H9 (cell line): ENCODE data around the gene ATRNL1. TPM values are rescaled to one million over a fixed set of nuclear protein-coding genes. Genes with fewer than 3 reads are reported as not detected.

Experiments used
- DNase-seq: peaks from one replicate; pipeline ENCODE4 v3.0.0-alpha.2; 2017
- H2AFZ ChIP-seq: one replicate; pipeline ENCODE4 v1.6.1; 2013; ENCODE audit warnings: mild to moderate bottlenecking, low read length, control low read depth, moderate library complexity
- H2AK5ac ChIP-seq: 2 replicates; pipeline ENCODE4 v1.6.1; 2013; ENCODE audit warnings: low read length, control low read depth, mixed read lengths; ENCODE audit not compliant: insufficient read length
- H2BK120ac ChIP-seq: one replicate; pipeline ENCODE4 v1.6.1; 2013; ENCODE audit warnings: low read depth, mild to moderate bottlenecking, low read length, control low read depth, inconsistent platforms; ENCODE audit not compliant: poor library complexity, severe bottlenecking
- H2BK12ac ChIP-seq: 2 replicates; pipeline ENCODE4 v1.6.1; 2013; ENCODE audit warnings: low read length, control low read depth, mixed read lengths, low read depth; ENCODE audit not compliant: insufficient read length
- H2BK15ac ChIP-seq: 2 replicates; pipeline ENCODE4 v1.6.1; 2013; ENCODE audit warnings: low read depth, low read length, control low read depth
- H2BK20ac ChIP-seq: one replicate; pipeline ENCODE4 v1.6.1; 2013; ENCODE audit warnings: low read depth, mild to moderate bottlenecking, low read length, control low read depth, inconsistent platforms; ENCODE audit not compliant: poor library complexity, severe bottlenecking
- H2BK5ac ChIP-seq: 2 replicates; pipeline ENCODE4 v1.6.1; 2013; ENCODE audit warnings: low read length, control low read depth, mixed read lengths; ENCODE audit not compliant: insufficient read length
- H3K14ac ChIP-seq: 2 replicates; pipeline ENCODE4 v1.6.1; 2013; ENCODE audit warnings: low read length, control low read depth; ENCODE audit not compliant: insufficient read depth
- H3K18ac ChIP-seq: 2 replicates; pipeline ENCODE4 v1.6.1; 2013; ENCODE audit warnings: low read depth, mild to moderate bottlenecking, mixed read lengths, low read length, control low read depth; ENCODE audit not compliant: insufficient read length
- H3K23ac ChIP-seq: 2 replicates; pipeline ENCODE4 v1.6.1; 2013; ENCODE audit warnings: low read length, control low read depth, mixed read lengths, low read depth; ENCODE audit not compliant: insufficient read length
- H3K23me2 ChIP-seq: 2 replicates; pipeline ENCODE4 v1.6.1; 2013; ENCODE audit warnings: low read depth, mild to moderate bottlenecking, mixed read lengths, low read length, control low read depth; ENCODE audit not compliant: insufficient read length, poor library complexity, severe bottlenecking
- H3K27ac ChIP-seq: 2 replicates; pipeline ENCODE4 v1.5.1; 2013; ENCODE audit warnings: low read length, control low read depth, mixed read lengths, low read depth; ENCODE audit not compliant: insufficient read length
- H3K27me3 ChIP-seq: 2 replicates; pipeline ENCODE4 v1.6.1; 2013; ENCODE audit warnings: low read length, control low read depth, inconsistent platforms; ENCODE audit not compliant: insufficient read depth
- H3K4ac ChIP-seq: 2 replicates; pipeline ENCODE4 v1.6.1; 2013; ENCODE audit warnings: low read depth, mild to moderate bottlenecking, control low read depth, inconsistent platforms, low read length, moderate library complexity
- H3K4me1 ChIP-seq: 2 replicates; pipeline ENCODE4 v1.6.1; 2013; ENCODE audit warnings: low read length, control low read depth, inconsistent platforms; ENCODE audit not compliant: insufficient read depth
- H3K4me2 ChIP-seq: 2 replicates; pipeline ENCODE4 v1.6.1; 2013; ENCODE audit warnings: low read length, control low read depth, mixed read lengths; ENCODE audit not compliant: insufficient read length, insufficient read depth
- H3K56ac ChIP-seq: 2 replicates; pipeline ENCODE4 v1.6.1; 2013; ENCODE audit warnings: low read depth, mild to moderate bottlenecking, mixed read lengths, low read length, control low read depth; ENCODE audit not compliant: insufficient read length
- H3K79me1 ChIP-seq: 2 replicates; pipeline ENCODE4 v1.6.1; 2013; ENCODE audit warnings: low read depth, mild to moderate bottlenecking, moderate library complexity, low read length, control low read depth, inconsistent platforms; ENCODE audit not compliant: insufficient read depth, poor library complexity, severe bottlenecking
- H3K79me2 ChIP-seq: 2 replicates; pipeline ENCODE4 v1.6.1; 2013; ENCODE audit warnings: low read length, control low read depth, inconsistent platforms; ENCODE audit not compliant: insufficient read depth
- H3K9ac ChIP-seq: 2 replicates; pipeline ENCODE4 v1.6.1; 2013; ENCODE audit warnings: low read length, control low read depth, mixed read lengths; ENCODE audit not compliant: insufficient read length; ENCODE audit errors: extremely low read depth
- H3K9me3 ChIP-seq: one replicate; pipeline ENCODE4 v1.6.1; 2013; ENCODE audit warnings: low read depth, low read length, inconsistent platforms; ENCODE audit not compliant: control insufficient read depth
- H3T11ph ChIP-seq: one replicate; pipeline ENCODE4 v1.6.1; 2013; ENCODE audit warnings: mild to moderate bottlenecking, low read length, control low read depth, inconsistent platforms
- H4K20me1 ChIP-seq: one replicate; pipeline ENCODE4 v1.6.1; 2013; ENCODE audit not compliant: control insufficient read depth, insufficient read length, insufficient read depth
- H4K5ac ChIP-seq: 2 replicates; pipeline ENCODE4 v1.6.1; 2013; ENCODE audit warnings: low read depth, mild to moderate bottlenecking, mixed read lengths, low read length, control low read depth; ENCODE audit not compliant: insufficient read length
- H4K8ac ChIP-seq: replicated peaks from 2 replicates; pipeline ENCODE4 v1.6.1; 2013; ENCODE audit warnings: low read length, control low read depth, mixed read lengths, low read depth; ENCODE audit not compliant: insufficient read length
- H4K91ac ChIP-seq: 2 replicates; pipeline ENCODE4 v1.6.1; 2013; ENCODE audit warnings: low read depth, mild to moderate bottlenecking, moderate library complexity, mixed read lengths, low read length, control low read depth; ENCODE audit not compliant: insufficient read length
- H3K27ac Mint-ChIP-seq, 3 experiments: 2 replicates in 2 of 3; 3 replicates in 1 of 3; pipeline ENCODE4 v1.8.0; 2020 to 2021; ENCODE audit warnings: mixed read lengths in 3 of 3, mild to moderate bottlenecking in 1 of 3, moderate library complexity in 1 of 3
- H3K27me3 Mint-ChIP-seq: 2 replicates; pipeline ENCODE4 v1.8.0; 2021; ENCODE audit warnings: low read depth, mild to moderate bottlenecking, moderate library complexity, mixed read lengths
- H3K36me3 Mint-ChIP-seq, 3 experiments: 2 replicates in 2 of 3; 3 replicates in 1 of 3; pipeline ENCODE4 v1.8.0; 2020 to 2021; ENCODE audit warnings: low read depth in 3 of 3, mixed read lengths in 3 of 3; ENCODE audit not compliant: insufficient read depth in 1 of 3
- H3K4me1 Mint-ChIP-seq, 2 experiments: 2 replicates each; pipeline ENCODE4 v1.8.0; 2020; ENCODE audit warnings: mixed read lengths in 2 of 2
- H3K4me3 Mint-ChIP-seq, 2 experiments: 2 replicates in 1 of 2; 3 replicates in 1 of 2; pipeline ENCODE4 v1.8.0; 2020 to 2021; ENCODE audit warnings: mild to moderate bottlenecking in 2 of 2, mixed read lengths in 2 of 2, moderate library complexity in 1 of 2
- H3K9me3 Mint-ChIP-seq, 2 experiments: 2 replicates in 1 of 2; 3 replicates in 1 of 2; pipeline ENCODE4 v1.8.0; 2020; ENCODE audit warnings: mild to moderate bottlenecking in 2 of 2, mixed read lengths in 2 of 2, moderate library complexity in 1 of 2
- CTCF ChIP-seq: fragments of 200-600 bp; sonication (generic); conservative IDR thresholded peaks from 3 replicates; pipeline ENCODE4 v1.8.0; 2021; ENCODE audit warnings: antibody characterized with exemption, mild to moderate bottlenecking
- WGBS: extraction: QIAGEN DNeasy Blood & Tissue Kit; methylation state at CpG from one replicate; pipeline ENCODE4 v1.1.7; 2013; ENCODE audit warnings: missing lambda C conversion rate, low lambda C conversion rate, mixed read lengths; ENCODE audit not compliant: insufficient read length; ENCODE audit errors: extremely low coverage; 5-methylcytosine and 5-hydroxymethylcytosine counted together
- total RNA-seq: library from RNA; stranded (reverse); gene quantifications from 2 replicates; pipeline ENCODE4 v1.2.1, GENCODE V29; 2021

ATRNL1 gene
- total RNA-seq, 1 experiment from 2014 or later = 9.2 TPM

- Histone ChIP-seq H2BK15ac (no peak overlapping the region), H3K23me2 (no peaks in the 10 kb centered on the region), H4K20me1 (no peaks in the 10 kb centered on the region), H3K79me2 (no peaks in the 10 kb centered on the region), H3K4me1 (no peaks in the 10 kb centered on the region), H2AK5ac (no peak overlapping the region), H3K27ac (no peak overlapping the region), H3K9me3 (no peaks in the 10 kb centered on the region), H3K27me3 (no peaks in the 10 kb centered on the region), H2BK20ac (no peak overlapping the region), H3T11ph (no peak overlapping the region), H3K4ac (no peak overlapping the region), H2BK12ac (no peak overlapping the region), H4K5ac (no peak overlapping the region), H3K23ac (no peak overlapping the region), H3K14ac (no peak overlapping the region), H3K18ac (no peak overlapping the region), H3K4me2 (no peak overlapping the region), H3K79me1 (no peaks in the 10 kb centered on the region), H4K8ac (no peak overlapping the region), H2BK5ac (no peak overlapping the region), H3K56ac (no peak overlapping the region), H2BK120ac (no peak overlapping the region), H4K91ac (no peak overlapping the region), H3K9ac (no peak overlapping the region), H2AFZ (no peak overlapping the region)
- Mint-ChIP-seq H3K4me1 (peaks cover 3 to 4% of the 10 kb centered on the region in 2 experiments; a peak in 2 of 4 replicates), H3K27ac (no peak overlapping the region), H3K9me3 (no peaks in the 10 kb centered on the region), H3K36me3 (no peaks in the 10 kb centered on the region), H3K4me3 (no peak overlapping the region), H3K27me3 (no peaks in the 10 kb centered on the region)
- no peak for DNase-seq
- WGBS = no CpG with 5 or more reads among the region's 1 CpG
- TF ChIP-seq CTCF = no peak
Measured at GRCh38 chr10:115866174-115866573, 773.0 kb downstream of the ATRNL1 start.
